DND-41 (cell line): ENCODE results near the gene GPR132.

Experiments used
- ATAC-seq: fragments of 200-7000 bp; cut with Tn5 transposase; 3 replicates; pipeline ENCODE4 v1.9.1; 2021; ENCODE audit warnings: low read depth; ENCODE audit not compliant: insufficient read depth
- DNase-seq: peaks from one replicate; pipeline ENCODE4 v3.0.0-alpha.2; 2020
- H2AFZ ChIP-seq: 2 replicates; pipeline ENCODE4 v1.6.0; 2012; ENCODE audit warnings: low read depth, low read length
- H3K27ac ChIP-seq: 2 replicates; pipeline ENCODE4 v1.5.1; 2012; ENCODE audit warnings: low read length, inconsistent platforms
- H3K27me3 ChIP-seq: fragments of 200-600 bp; sonication (generic); 2 replicates; pipeline ENCODE4 v1.6.0; 2012; ENCODE audit warnings: low read length, mild to moderate bottlenecking, inconsistent platforms; ENCODE audit not compliant: insufficient read depth, poor library complexity
- H3K36me3 ChIP-seq: 2 replicates; pipeline ENCODE4 v1.5.1; 2012; ENCODE audit warnings: low read length, inconsistent platforms; ENCODE audit not compliant: insufficient read depth
- H3K4me1 ChIP-seq: 2 replicates; pipeline ENCODE4 v1.5.1; 2012; ENCODE audit warnings: mild to moderate bottlenecking, low read length; ENCODE audit not compliant: insufficient read depth
- H3K4me2 ChIP-seq: 2 replicates; pipeline ENCODE4 v1.6.0; 2012; ENCODE audit warnings: mild to moderate bottlenecking, moderate library complexity, low read length, inconsistent platforms; ENCODE audit not compliant: insufficient read depth
- H3K4me3 ChIP-seq, 2 experiments: fragments of 200-600 bp in 1 of 2; shearing (Covaris generic) in 1 of 2; 2 replicates each; pipeline ENCODE4 v1.5.1; 2012 to 2016; ENCODE audit warnings: inconsistent platforms in 2 of 2, low read length in 2 of 2, mild to moderate bottlenecking in 2 of 2, low read depth in 1 of 2, moderate library complexity in 1 of 2
- H3K79me2 ChIP-seq: 2 replicates; pipeline ENCODE4 v1.6.0; 2012; ENCODE audit warnings: low read length, inconsistent platforms; ENCODE audit not compliant: insufficient read depth
- H3K9ac ChIP-seq: 2 replicates; pipeline ENCODE4 v1.6.0; 2012; ENCODE audit warnings: low read depth, mild to moderate bottlenecking, inconsistent platforms, low read length, moderate library complexity
- H3K9me3 ChIP-seq: 2 replicates; pipeline ENCODE4 v1.5.1; 2012; ENCODE audit warnings: low read length, moderate library complexity, mild to moderate bottlenecking, inconsistent platforms; ENCODE audit not compliant: insufficient read depth, severe bottlenecking
- H4K20me1 ChIP-seq: 2 replicates; pipeline ENCODE4 v1.6.0; 2012; ENCODE audit warnings: low read length; ENCODE audit not compliant: insufficient read depth
- CTCF ChIP-seq: IDR thresholded peaks from 2 replicates; pipeline ENCODE4 v1.5.1; 2012; ENCODE audit warnings: borderline replicate concordance, low read length, moderate library complexity, mild to moderate bottlenecking; ENCODE audit not compliant: poor library complexity, severe bottlenecking; ENCODE audit errors: extremely low read depth
- EZH2 ChIP-seq: IDR thresholded peaks from 3 replicates; pipeline ENCODE4 v1.6.1; 2012; ENCODE audit warnings: borderline replicate concordance, low read depth, mild to moderate bottlenecking, moderate library complexity, low read length, inconsistent platforms; ENCODE audit not compliant: severe bottlenecking

GPR132 gene

DNA sequence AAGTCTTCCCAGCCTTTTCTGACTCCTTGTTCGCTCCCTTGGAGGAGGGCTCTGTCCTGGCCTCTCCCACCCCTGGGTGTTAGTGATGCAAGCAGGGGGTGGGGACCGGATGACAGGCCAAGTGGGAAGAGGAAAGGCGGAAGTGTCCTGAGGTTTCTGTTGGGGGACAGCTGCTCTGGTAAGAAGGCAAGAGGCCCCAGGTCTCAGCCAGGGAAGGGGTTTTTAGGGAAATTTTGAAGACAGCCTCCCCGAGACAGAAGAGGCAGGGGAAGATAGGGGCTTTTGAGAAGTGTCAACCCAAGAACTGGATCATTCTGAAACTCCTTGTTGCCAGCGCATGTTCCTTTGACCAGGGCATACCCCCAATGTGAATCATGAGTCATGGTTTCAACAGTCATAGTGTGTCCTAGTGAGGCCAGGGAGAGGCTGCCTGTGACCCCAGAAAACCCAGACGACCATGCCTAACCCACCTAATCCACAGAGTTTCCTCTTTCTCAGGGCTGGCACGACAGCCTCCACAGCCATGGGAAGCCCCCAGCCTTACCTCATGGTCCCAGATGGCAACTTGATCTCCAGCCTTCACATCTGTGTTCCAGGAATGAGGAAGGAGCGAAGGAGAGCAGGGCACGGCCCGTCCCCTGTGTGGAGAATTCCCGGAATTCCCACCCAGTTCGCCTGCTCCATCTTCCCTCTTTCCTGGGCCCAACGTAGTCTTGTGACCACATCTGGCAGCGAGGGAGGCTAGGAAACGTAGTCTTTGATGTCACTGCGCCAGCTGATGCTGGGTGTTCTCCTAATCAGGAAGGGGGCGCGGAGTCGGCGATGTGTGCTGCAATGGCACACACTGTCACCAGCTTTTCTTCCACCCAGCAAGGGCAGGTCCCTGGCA is 4.9 kb upstream of the GPR132 start:
- Histone ChIP-seq H3K4me3 (no peak overlapping the region), H3K4me2 (no peak overlapping the region), H3K27ac (no peak overlapping the region)

GRCh38 chr14:105069522-105069870 is 4.3 kb upstream of the GPR132 start:
- no peak overlapping the region for H3K9ac ChIP-seq
- H3K79me2 ChIP-seq = no peaks in the 10 kb centered on the region
- TF ChIP-seq CTCF (no peak), EZH2 (no peak)
- no peaks in the 10 kb centered on the region for H3K36me3 ChIP-seq
- no peak overlapping the region for H3K4me3 ChIP-seq
- 0 out of 2 replicates have a peak, but pooled peaks cover 4% of the 10 kb centered on the region for H3K4me1 ChIP-seq
- H3K4me2 ChIP-seq = no peak overlapping the region
- H2AFZ ChIP-seq = no peak overlapping the region
- DNase-seq = no peak
- ATAC-seq = no peak
- H3K27me3 ChIP-seq = peaks cover 3% of the 10 kb centered on the region
- H3K9me3 ChIP-seq = no peaks in the 10 kb centered on the region
- peaks cover 3% of the 10 kb centered on the region; the same call in 1 of the 2 replicates for H4K20me1 ChIP-seq
- no peak overlapping the region for H3K27ac ChIP-seq

More for the DNA sequence above, 4.9 kb upstream of the GPR132 start:
- H3K4me1 ChIP-seq = 0 out of 2 replicates have a peak, but pooled peaks cover 4% of the 10 kb centered on the region
- no peak overlapping the region for H2AFZ ChIP-seq
- no peaks in the 10 kb centered on the region for H3K36me3 ChIP-seq
- H3K9me3 ChIP-seq = no peaks in the 10 kb centered on the region
- TF ChIP-seq EZH2 (no peak), CTCF (no peak)
- H4K20me1 ChIP-seq = peaks cover 3% of the 10 kb centered on the region; the same call in 1 of the 2 replicates
- H3K9ac ChIP-seq = no peak overlapping the region
- ATAC-seq = no peak
- peaks cover 3% of the 10 kb centered on the region for H3K27me3 ChIP-seq
- no peak for DNase-seq
- H3K79me2 ChIP-seq = no peaks in the 10 kb centered on the region

DNA sequence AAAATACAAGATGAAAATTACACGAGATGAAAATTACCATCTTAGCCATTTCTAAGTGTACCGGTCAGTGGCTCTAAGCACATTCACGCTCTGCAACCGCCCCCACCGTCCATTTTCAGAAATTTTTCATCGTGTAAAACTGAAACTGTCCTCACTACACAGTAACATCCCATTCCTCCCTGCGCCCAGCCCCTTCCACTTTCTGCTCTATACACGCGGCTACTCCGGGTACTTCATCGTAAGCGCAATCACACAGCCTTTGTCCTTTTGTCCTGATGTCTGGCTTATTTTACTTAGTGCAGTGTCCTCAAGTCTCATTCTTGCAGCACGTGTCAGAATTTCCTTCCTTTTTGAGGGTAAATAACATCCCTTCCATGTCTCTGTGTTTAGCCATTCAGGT is 3.6 kb upstream of the GPR132 start:
- Histone ChIP-seq H3K36me3 (no peaks in the 10 kb centered on the region), H4K20me1 (peaks cover 3% of the 10 kb centered on the region; the same call in 1 of the 2 replicates), H3K79me2 (no peaks in the 10 kb centered on the region), H3K4me3 (no peak overlapping the region), H2AFZ (no peak overlapping the region), H3K4me1 (0 out of 2 replicates have a peak, but pooled peaks cover 4% of the 10 kb centered on the region), H3K4me2 (no peak overlapping the region), H3K27me3 (peaks cover 3% of the 10 kb centered on the region), H3K27ac (no peak overlapping the region), H3K9ac (no peak overlapping the region), H3K9me3 (no peaks in the 10 kb centered on the region)
- no peak for ATAC-seq
- no peak for DNase-seq
- no peak for TF ChIP-seq EZH2
- TF ChIP-seq CTCF = no peak
